ENCODE measurements around the gene PIP4K2A.
A peak's percentile ranks its signal among the peaks of the same experiment; 100 is the strongest.

PIP4K2A gene

DNA sequence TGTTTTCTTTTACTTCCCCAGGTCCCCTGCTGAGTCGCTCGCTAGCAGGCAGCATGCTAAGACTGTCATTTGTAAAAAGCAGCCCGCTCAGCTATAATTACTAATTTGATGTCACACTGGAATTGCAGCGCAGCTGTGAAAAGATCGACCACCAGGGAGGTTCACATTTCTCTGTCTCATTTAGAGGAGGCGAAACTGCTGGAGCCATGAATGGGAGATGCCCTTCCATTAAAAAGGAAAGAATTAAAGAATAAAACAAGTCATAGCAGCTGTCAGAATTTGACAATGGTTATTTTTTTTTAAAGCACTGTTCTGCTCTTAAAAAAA lies 153.5 kb downstream of the PIP4K2A start:
- peaks cover 7 to 12% of the 10 kb centered on the region in 2 donors for H3K4me1 ChIP-seq (ENCODE audit: control insufficient read depth in 2 of 2, insufficient read depth in 1 of 2, low read depth in 1 of 2, low read length in 2 of 2)
- no peak overlapping the region for H2BK5ac ChIP-seq (ENCODE audit: low read length)
- H3K4me2 ChIP-seq (ENCODE audit: insufficient read depth, low read length, poor library complexity, severe bottlenecking) = peak overlapping the region; percentile 23
- H3K23ac ChIP-seq (ENCODE audit: low read depth, low read length, poor library complexity) = no peak overlapping the region
- H3K27ac ChIP-seq (replicated peaks; ENCODE audit: low read length) = peak overlapping the region; percentile 32
- no peak overlapping the region for H3K4ac ChIP-seq (ENCODE audit: low read length)
- H3K18ac ChIP-seq (ENCODE audit: low read length) = no peak overlapping the region
- no peaks in the 10 kb centered on the region for H3K79me1 ChIP-seq (ENCODE audit: low read depth, low read length)
- H3K9ac ChIP-seq (ENCODE audit: low read depth, low read length, poor library complexity) = no peak overlapping the region
- no peak overlapping the region for H3K14ac ChIP-seq (ENCODE audit: low read length)
- H2BK12ac ChIP-seq (ENCODE audit: low read length) = no peak overlapping the region
- H3K36me3 ChIP-seq (replicated peaks in 1 of 2; ENCODE audit: control insufficient read depth in 2 of 2, insufficient read depth in 2 of 2, low read length in 2 of 2) = peaks cover 3 to 9% of the 10 kb centered on the region in 2 donors
- peak; percentile 48 for DNase-seq (ENCODE audit: low spot score)
- H2AK5ac ChIP-seq (ENCODE audit: low read depth, low read length) = no peak overlapping the region
- no peak overlapping the region for H2BK15ac ChIP-seq (ENCODE audit: low read length)
- WGBS, 2 donors (ENCODE audit: extremely low coverage in 2 of 2, insufficient read length in 2 of 2, insufficient replicate concordance in 1 of 2) = no CpG with 5 or more reads among the region's 6 CpGs
- H3K4me3 ChIP-seq (ENCODE audit: low read length in 2 of 2) = no peak overlapping the region
- no peak overlapping the region for H4K8ac ChIP-seq (ENCODE audit: low read depth, low read length)
- H3K27me3 ChIP-seq (ENCODE audit: control insufficient read depth in 3 of 3, insufficient read depth in 3 of 3, low read depth in 1 of 3, low read length in 3 of 3) = no peaks in the 10 kb centered on the region
- no peaks in the 10 kb centered on the region for H3K9me3 ChIP-seq (replicated peaks in 1 of 2; ENCODE audit: control insufficient read depth in 2 of 2, insufficient read depth in 1 of 2, low read depth in 1 of 2, low read length in 2 of 2)
- no peak overlapping the region for H2BK120ac ChIP-seq (ENCODE audit: low read depth, low read length)
- no peak overlapping the region for H2AFZ ChIP-seq (ENCODE audit: low read length)
- H4K91ac ChIP-seq (ENCODE audit: low read depth, low read length, poor library complexity) = no peak overlapping the region

DNA sequence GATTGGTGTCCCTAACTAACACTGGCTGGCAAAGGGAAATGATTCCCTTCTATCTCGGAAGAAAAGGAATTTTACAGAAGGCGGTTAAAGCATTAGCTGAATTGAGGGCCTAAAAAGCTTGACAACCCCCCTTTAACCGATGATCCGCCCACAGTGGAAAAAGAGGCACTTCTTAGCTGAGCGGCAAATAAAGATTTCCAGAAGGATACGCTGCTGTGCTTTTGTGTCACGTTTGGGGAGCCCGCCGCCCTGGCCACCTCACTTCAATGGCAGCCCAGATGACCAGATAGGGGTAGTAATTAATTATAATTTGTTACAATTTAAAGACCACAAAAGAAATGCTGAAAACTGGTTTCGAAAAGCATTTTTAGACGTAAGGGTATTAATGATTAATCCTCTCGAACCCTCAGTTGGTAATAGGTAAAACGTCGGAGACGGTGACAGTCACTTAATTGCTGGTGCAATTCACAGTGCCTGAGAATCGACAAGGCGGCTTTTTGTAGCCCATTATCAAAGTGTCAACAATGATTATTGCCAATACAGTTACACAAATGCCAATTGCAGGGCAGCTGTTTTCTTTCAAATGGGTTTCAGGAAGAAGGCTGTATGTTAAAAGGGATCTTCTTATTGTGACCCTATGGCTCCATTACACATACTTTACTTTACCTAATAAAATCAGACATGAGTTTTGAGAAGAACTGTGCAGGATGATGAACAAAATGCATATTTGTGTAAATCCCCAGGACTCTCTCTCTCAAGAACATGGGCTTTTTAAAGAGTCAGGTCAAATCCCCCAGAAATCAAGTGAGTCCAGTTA lies 154.1 kb downstream of the PIP4K2A start:
- Histone ChIP-seq H3K9ac (ENCODE audit: low read depth, low read length, poor library complexity) (no peak overlapping the region), H4K8ac (ENCODE audit: low read depth, low read length) (no peak overlapping the region), H2AFZ (ENCODE audit: low read length) (no peak overlapping the region), H3K4me3 (ENCODE audit: low read length in 2 of 2) (no peak overlapping the region), H3K4ac (ENCODE audit: low read length) (no peak overlapping the region), H2BK5ac (ENCODE audit: low read length) (no peak overlapping the region), H3K18ac (ENCODE audit: low read length) (no peak overlapping the region), H3K23ac (ENCODE audit: low read depth, low read length, poor library complexity) (no peak overlapping the region), H3K14ac (ENCODE audit: low read length) (no peak overlapping the region), H3K4me1 (ENCODE audit: control insufficient read depth in 2 of 2, insufficient read depth in 1 of 2, low read depth in 1 of 2, low read length in 2 of 2) (peaks cover 7 to 12% of the 10 kb centered on the region in 2 donors), H3K27ac (replicated peaks; ENCODE audit: low read length) (peak overlapping the region; percentile 32), H3K9me3 (replicated peaks in 1 of 2; ENCODE audit: control insufficient read depth in 2 of 2, insufficient read depth in 1 of 2, low read depth in 1 of 2, low read length in 2 of 2) (no peaks in the 10 kb centered on the region), H3K36me3 (replicated peaks in 1 of 2; ENCODE audit: control insufficient read depth in 2 of 2, insufficient read depth in 2 of 2, low read length in 2 of 2) (peaks cover 3 to 9% of the 10 kb centered on the region in 2 donors), H3K27me3 (ENCODE audit: control insufficient read depth in 3 of 3, insufficient read depth in 3 of 3, low read depth in 1 of 3, low read length in 3 of 3) (no peaks in the 10 kb centered on the region), H4K91ac (ENCODE audit: low read depth, low read length, poor library complexity) (no peak overlapping the region), H2BK120ac (ENCODE audit: low read depth, low read length) (no peak overlapping the region), H2BK12ac (ENCODE audit: low read length) (no peak overlapping the region), H2AK5ac (ENCODE audit: low read depth, low read length) (no peak overlapping the region), H3K79me1 (ENCODE audit: low read depth, low read length) (no peaks in the 10 kb centered on the region), H3K4me2 (ENCODE audit: insufficient read depth, low read length, poor library complexity, severe bottlenecking) (peak overlapping the region; percentile 23), H2BK15ac (ENCODE audit: low read length) (no peak overlapping the region)
- DNase-seq (ENCODE audit: low spot score) = no peak
- WGBS, 2 donors (ENCODE audit: extremely low coverage in 2 of 2, insufficient read length in 2 of 2, insufficient replicate concordance in 1 of 2) = no CpG with 5 or more reads among the region's 17 CpGs

DNA sequence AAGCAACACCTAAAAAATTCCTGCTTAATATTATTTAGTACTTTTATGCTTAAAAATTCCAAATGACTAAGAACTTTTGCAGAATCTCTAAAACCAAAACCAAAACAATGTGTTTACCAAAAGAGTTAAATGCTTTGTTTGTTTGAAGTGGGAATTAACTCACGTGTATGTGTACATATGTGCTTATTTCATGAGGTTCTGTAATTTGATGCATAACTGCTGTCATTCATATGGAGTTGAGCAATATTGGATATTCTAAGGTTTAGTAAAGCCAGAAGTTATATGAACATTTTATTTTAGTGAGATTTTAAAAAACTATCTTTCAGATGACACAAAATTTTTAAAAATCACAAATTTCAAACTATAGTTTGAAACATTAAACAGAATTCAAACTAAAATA lies 157.1 kb downstream of the PIP4K2A start:
- Histone ChIP-seq H2BK5ac (ENCODE audit: low read length) (no peak overlapping the region), H2AK5ac (ENCODE audit: low read depth, low read length) (no peak overlapping the region), H2BK120ac (ENCODE audit: low read depth, low read length) (no peak overlapping the region), H3K14ac (ENCODE audit: low read length) (no peak overlapping the region), H3K79me1 (ENCODE audit: low read depth, low read length) (no peaks in the 10 kb centered on the region), H2BK12ac (ENCODE audit: low read length) (no peak overlapping the region), H3K4me2 (ENCODE audit: insufficient read depth, low read length, poor library complexity, severe bottlenecking) (no peak overlapping the region), H4K91ac (ENCODE audit: low read depth, low read length, poor library complexity) (no peak overlapping the region), H3K4me3 (ENCODE audit: low read length in 2 of 2) (no peak overlapping the region), H3K36me3 (replicated peaks in 1 of 2; ENCODE audit: control insufficient read depth in 2 of 2, insufficient read depth in 2 of 2, low read length in 2 of 2) (no peaks in the 10 kb centered on the region), H3K4me1 (ENCODE audit: control insufficient read depth in 2 of 2, insufficient read depth in 1 of 2, low read depth in 1 of 2, low read length in 2 of 2) (peaks cover 14 to 26% of the 10 kb centered on the region in 2 donors), H3K23ac (ENCODE audit: low read depth, low read length, poor library complexity) (no peak overlapping the region), H4K8ac (ENCODE audit: low read depth, low read length) (no peak overlapping the region), H2BK15ac (ENCODE audit: low read length) (no peak overlapping the region), H2AFZ (ENCODE audit: low read length) (no peak overlapping the region), H3K4ac (ENCODE audit: low read length) (no peak overlapping the region), H3K18ac (ENCODE audit: low read length) (no peak overlapping the region), H3K27ac (replicated peaks; ENCODE audit: low read length) (no peak overlapping the region), H3K27me3 (ENCODE audit: control insufficient read depth in 3 of 3, insufficient read depth in 3 of 3, low read depth in 1 of 3, low read length in 3 of 3) (no peaks in the 10 kb centered on the region), H3K9me3 (replicated peaks in 1 of 2; ENCODE audit: control insufficient read depth in 2 of 2, insufficient read depth in 1 of 2, low read depth in 1 of 2, low read length in 2 of 2) (no peaks in the 10 kb centered on the region), H3K9ac (ENCODE audit: low read depth, low read length, poor library complexity) (no peak overlapping the region)
- WGBS, 2 donors (ENCODE audit: extremely low coverage in 2 of 2, insufficient read length in 2 of 2, insufficient replicate concordance in 1 of 2) = no CpG with 5 or more reads among the region's 1 CpG
- DNase-seq (ENCODE audit: low spot score) = no peak

DNA sequence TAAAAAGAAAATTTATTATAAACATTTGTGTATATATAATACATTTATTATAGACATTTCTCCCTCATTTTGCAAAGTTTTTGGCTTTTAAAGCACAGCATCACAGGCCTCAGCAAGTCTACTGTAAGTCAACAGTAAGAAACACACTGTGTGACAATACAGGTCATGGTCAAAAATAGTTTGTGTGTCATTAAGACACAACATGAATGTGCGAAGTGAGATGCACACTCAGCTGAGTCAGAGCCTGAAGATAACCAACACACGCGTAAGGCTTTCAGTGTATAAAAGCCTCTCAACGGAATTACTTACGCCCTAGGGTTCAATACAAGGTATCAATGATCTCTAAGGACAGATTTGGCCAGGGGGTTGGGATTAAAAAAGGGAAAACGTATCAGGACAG lies 157.6 kb downstream of the PIP4K2A start:
- Histone ChIP-seq H3K27me3 (ENCODE audit: control insufficient read depth in 3 of 3, insufficient read depth in 3 of 3, low read depth in 1 of 3, low read length in 3 of 3) (no peaks in the 10 kb centered on the region), H3K18ac (ENCODE audit: low read length) (no peak overlapping the region), H3K4me2 (ENCODE audit: insufficient read depth, low read length, poor library complexity, severe bottlenecking) (no peak overlapping the region), H3K79me1 (ENCODE audit: low read depth, low read length) (no peaks in the 10 kb centered on the region), H3K23ac (ENCODE audit: low read depth, low read length, poor library complexity) (no peak overlapping the region), H2BK12ac (ENCODE audit: low read length) (no peak overlapping the region), H3K27ac (replicated peaks; ENCODE audit: low read length) (no peak overlapping the region), H3K4me1 (ENCODE audit: control insufficient read depth in 2 of 2, insufficient read depth in 1 of 2, low read depth in 1 of 2, low read length in 2 of 2) (peaks cover 14 to 26% of the 10 kb centered on the region in 2 donors), H3K14ac (ENCODE audit: low read length) (no peak overlapping the region), H3K9me3 (replicated peaks in 1 of 2; ENCODE audit: control insufficient read depth in 2 of 2, insufficient read depth in 1 of 2, low read depth in 1 of 2, low read length in 2 of 2) (no peaks in the 10 kb centered on the region), H2BK120ac (ENCODE audit: low read depth, low read length) (no peak overlapping the region), H2AK5ac (ENCODE audit: low read depth, low read length) (no peak overlapping the region), H2AFZ (ENCODE audit: low read length) (no peak overlapping the region), H4K91ac (ENCODE audit: low read depth, low read length, poor library complexity) (no peak overlapping the region), H2BK15ac (ENCODE audit: low read length) (no peak overlapping the region), H3K36me3 (replicated peaks in 1 of 2; ENCODE audit: control insufficient read depth in 2 of 2, insufficient read depth in 2 of 2, low read length in 2 of 2) (no peaks in the 10 kb centered on the region), H4K8ac (ENCODE audit: low read depth, low read length) (no peak overlapping the region), H3K4ac (ENCODE audit: low read length) (no peak overlapping the region), H2BK5ac (ENCODE audit: low read length) (no peak overlapping the region), H3K9ac (ENCODE audit: low read depth, low read length, poor library complexity) (no peak overlapping the region), H3K4me3 (ENCODE audit: low read length in 2 of 2) (no peak overlapping the region)
- no peak for DNase-seq (ENCODE audit: low spot score)
- no CpG with 5 or more reads among the region's 6 CpGs for WGBS, 2 donors (ENCODE audit: extremely low coverage in 2 of 2, insufficient read length in 2 of 2, insufficient replicate concordance in 1 of 2)
